ENCODE measurements around the gene NDFIP1. TPM values are rescaled to one million over a fixed set of nuclear protein-coding genes. Genes with fewer than 3 reads are reported as not detected.
"Not testable (repeated sequence)": the region's sequence is repeated elsewhere in the genome, so short reads cannot be mapped to it uniquely, and the experiment has no call there.

Gene NDFIP1
- total and polyA plus RNA-seq, 7 experiments from 2014 or later = 53.0 to 136 (median 99.3) TPM

DNA sequence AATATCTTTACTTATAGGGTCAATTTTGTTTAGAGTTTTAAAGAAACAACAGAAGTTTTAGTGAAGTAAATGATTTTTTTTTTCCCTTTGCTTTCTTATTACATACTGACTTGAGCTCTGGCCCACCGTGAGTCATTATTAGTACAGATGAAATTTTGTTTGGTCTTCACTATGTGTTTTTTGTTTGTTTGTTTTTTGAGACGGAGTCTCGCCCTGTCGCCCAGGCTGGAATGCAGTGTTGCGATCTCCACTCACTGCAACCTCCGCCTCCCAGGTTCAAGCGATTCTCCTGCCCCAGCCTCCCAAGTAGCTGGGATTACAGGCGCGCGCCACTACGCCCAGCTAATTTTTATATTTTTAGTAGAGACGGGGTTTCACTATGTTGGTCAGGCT, 45.9 kb downstream of the NDFIP1 start:
- not testable (repeated sequence) for H3K9me3 Mint-ChIP-seq; H3K27me3 ChIP-seq (ENCODE audit: control insufficient read depth in 2 of 2, insufficient read depth in 2 of 2, low read length in 2 of 2)

DNA sequence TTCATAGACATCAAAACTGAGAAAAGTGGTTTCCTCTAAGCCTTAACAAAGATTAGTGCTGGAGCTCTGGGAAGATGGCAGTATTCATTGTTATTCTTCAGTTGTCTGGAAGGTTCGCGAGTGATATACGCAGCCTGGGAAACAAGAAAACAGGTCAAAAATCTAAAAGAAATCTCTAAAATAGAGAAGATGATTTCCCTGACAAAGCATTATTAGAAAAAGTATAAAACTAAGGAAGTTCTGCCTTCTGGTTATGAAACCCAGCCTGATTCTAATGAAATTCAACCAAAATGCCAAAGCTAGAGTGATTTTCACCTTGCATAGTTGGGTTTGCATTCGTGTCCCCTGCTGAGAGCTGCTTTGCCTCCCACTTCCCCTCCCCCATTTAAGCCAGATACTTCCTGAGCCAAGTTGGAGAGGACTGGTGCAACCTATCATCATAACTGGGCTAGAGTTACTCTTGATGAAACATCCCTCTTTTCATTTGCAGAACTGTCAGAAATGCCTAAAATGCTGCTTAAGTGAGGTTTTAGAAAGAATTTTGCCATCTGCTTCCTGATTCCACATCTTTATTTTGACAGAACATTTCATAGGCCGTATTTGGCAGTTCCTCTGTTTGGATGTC, 48.4 kb downstream of the NDFIP1 start:
- H3K4me1 Mint-ChIP-seq = peaks cover 6 to 47% (median 18%) of the 10 kb centered on the region in 7 donors
- ChIA-PET CTCF (interaction anchor here (0.9 to 1.2 kb wide), 2 partner anchors 17 to 556 kb away, joined by 3 read pairs; no protein-coding TSS in a partner anchor), POLR2A (no interaction called here)
- intact Hi-C loops (cut with micrococcal nuclease) = loop anchor here in 1 of 2 donors (10.0 kb wide), 1 partner anchor 168 kb away; the partner anchor contains the start of gene SPRY4
- Histone ChIP-seq H3K4me3 (ENCODE audit: low read length) (no peak overlapping the region), H3K27ac (ENCODE audit: low read depth, low read length) (no peak overlapping the region), H3K36me3 (ENCODE audit: control insufficient read depth in 2 of 3, insufficient read depth in 3 of 3, low read length in 3 of 3) (peaks cover 0 to 24% (median 11%) of the 10 kb centered on the region in 3 experiments), H3K9me3 (ENCODE audit: control insufficient read depth in 2 of 3, low read length in 3 of 3) (no peaks in the 10 kb centered on the region), H3K27me3 (ENCODE audit: control insufficient read depth in 2 of 2, insufficient read depth in 2 of 2, low read length in 2 of 2) (no peaks in the 10 kb centered on the region), H3K4me1 (ENCODE audit: control insufficient read depth in 2 of 2, insufficient read depth in 2 of 2, low read length in 2 of 2) (no peaks in the 10 kb centered on the region)
- H3K27me3 Mint-ChIP-seq = no peaks in the 10 kb centered on the region
- ATAC-seq = no peak
- no peak overlapping the region for H3K4me3 Mint-ChIP-seq
- DNase-seq = no peak
- H3K36me3 Mint-ChIP-seq = peaks cover 0 to 11% (median 6%) of the 10 kb centered on the region in 5 donors
- peak overlapping the region in 2 of 9 donors; percentile 3 to 77 for H3K27ac Mint-ChIP-seq
- peaks cover 0 to 4% (median 0%) of the 10 kb centered on the region in 11 donors for H3K9me3 Mint-ChIP-seq

More for the DNA sequence above, 45.9 kb downstream of the NDFIP1 start:
- not testable (repeated sequence) for H3K9me3 ChIP-seq (ENCODE audit: control insufficient read depth in 2 of 3, low read length in 3 of 3); DNase-seq; H3K4me1 ChIP-seq (ENCODE audit: control insufficient read depth in 2 of 2, insufficient read depth in 2 of 2, low read length in 2 of 2); H3K4me3 Mint-ChIP-seq; H3K4me3 ChIP-seq (ENCODE audit: low read length); H3K27ac ChIP-seq (ENCODE audit: low read depth, low read length); ATAC-seq; H3K27me3 Mint-ChIP-seq
- intact Hi-C loops (cut with micrococcal nuclease) = loop anchor here (5.0 to 10.0 kb wide), 6 partner anchors 68 to 728 kb away; partner anchors contain the start of gene SPRY4 (in 1 of the 2)
- peak overlapping the region in 2 of 9 donors; percentile 5 to 14 for H3K27ac Mint-ChIP-seq
- H3K36me3 ChIP-seq (ENCODE audit: control insufficient read depth in 2 of 3, insufficient read depth in 3 of 3, low read length in 3 of 3) = peaks cover 0 to 31% (median 21%) of the 10 kb centered on the region in 3 experiments
- POLR2A ChIA-PET = interaction anchor here (0.6 to 1.4 kb wide), 3 partner anchors 104 to 186 kb away, joined by 3 to 4 read pairs (median 3); partner anchors contain the start of gene RNF14
- CTCF ChIA-PET = interaction anchor here (0.5 to 0.8 kb wide), 2 partner anchors 11 to 20 kb away, joined by 3 read pairs; no protein-coding TSS in a partner anchor
- H3K4me1 Mint-ChIP-seq = peaks cover 0 to 32% (median 12%) of the 10 kb centered on the region in 7 donors
- H3K36me3 Mint-ChIP-seq = peaks cover 0 to 21% (median 6%) of the 10 kb centered on the region in 5 donors

DNA sequence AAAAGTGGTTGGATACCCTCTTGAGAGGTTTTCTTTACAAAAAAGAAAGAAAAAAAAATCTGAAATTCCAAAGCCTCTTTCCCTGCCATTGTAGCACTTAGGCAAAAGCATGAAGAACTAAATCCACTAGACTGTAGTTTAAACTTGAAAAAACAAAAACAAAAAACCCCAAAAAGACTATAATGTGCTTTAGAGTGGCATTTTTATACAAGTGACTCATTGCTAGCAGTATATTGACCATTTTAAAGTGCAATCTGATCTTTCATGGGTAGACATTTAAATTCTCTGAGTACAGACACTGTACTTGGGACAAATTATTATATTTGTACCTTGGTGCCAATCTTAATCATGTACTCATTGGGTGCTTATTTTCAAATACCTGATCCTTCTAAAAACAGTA, 50.8 kb downstream of the NDFIP1 start:
- H3K27ac Mint-ChIP-seq = peak overlapping the region in 1 of 9 donors; percentile 18

GRCh38 chr5:142164315-142164714, 55.7 kb downstream of the NDFIP1 start:
- no peak overlapping the region for H3K27ac Mint-ChIP-seq
- H3K9me3 Mint-ChIP-seq = peaks cover 0 to 6% (median 0%) of the 10 kb centered on the region in 11 donors
- H3K4me1 Mint-ChIP-seq = peaks cover 0 to 35% (median 22%) of the 10 kb centered on the region in 7 donors
- Histone ChIP-seq H3K4me3 (ENCODE audit: low read length) (no peak overlapping the region), H3K27me3 (ENCODE audit: control insufficient read depth in 2 of 2, insufficient read depth in 2 of 2, low read length in 2 of 2) (no peaks in the 10 kb centered on the region), H3K9me3 (ENCODE audit: control insufficient read depth in 2 of 3, low read length in 3 of 3) (no peaks in the 10 kb centered on the region), H3K36me3 (ENCODE audit: control insufficient read depth in 2 of 3, insufficient read depth in 3 of 3, low read length in 3 of 3) (no peaks in the 10 kb centered on the region), H3K27ac (ENCODE audit: low read depth, low read length) (no peak overlapping the region), H3K4me1 (ENCODE audit: control insufficient read depth in 2 of 2, insufficient read depth in 2 of 2, low read length in 2 of 2) (no peaks in the 10 kb centered on the region)
- POLR2A ChIA-PET = interaction anchor here (0.6 kb wide), 1 partner anchor 55 kb away, joined by 3 read pairs; no protein-coding TSS in a partner anchor
- DNase-seq = no peak
- peaks cover 0 to 3% (median 0%) of the 10 kb centered on the region in 5 donors for H3K36me3 Mint-ChIP-seq
- intact Hi-C loops (cut with micrococcal nuclease) = no loop called here
- ATAC-seq = no peak
- no peak overlapping the region for H3K4me3 Mint-ChIP-seq
- no peaks in the 10 kb centered on the region for H3K27me3 Mint-ChIP-seq
- CTCF ChIA-PET = interaction anchor here (1.0 kb wide), 1 partner anchor 13 kb away, joined by 3 read pairs; no protein-coding TSS in a partner anchor

More for the DNA sequence above, 50.8 kb downstream of the NDFIP1 start:
- no peaks in the 10 kb centered on the region for H3K27me3 ChIP-seq (ENCODE audit: control insufficient read depth in 2 of 2, insufficient read depth in 2 of 2, low read length in 2 of 2)
- intact Hi-C loops (cut with micrococcal nuclease) = loop anchor here in 1 of 2 donors (10.0 kb wide), 1 partner anchor 165 kb away; the partner anchor contains the start of gene SPRY4
- Mint-ChIP-seq H3K36me3 (peaks cover 0 to 6% (median 0%) of the 10 kb centered on the region in 5 donors), H3K4me1 (peaks cover 6 to 51% (median 22%) of the 10 kb centered on the region in 7 donors), H3K27me3 (no peaks in the 10 kb centered on the region), H3K4me3 (no peak overlapping the region), H3K9me3 (peaks cover 0 to 6% (median 0%) of the 10 kb centered on the region in 11 donors)
- ChIA-PET CTCF (no interaction called here), POLR2A (no interaction called here)
- no peak for ATAC-seq
- no peak for DNase-seq
- H3K36me3 ChIP-seq (ENCODE audit: control insufficient read depth in 2 of 3, insufficient read depth in 3 of 3, low read length in 3 of 3) = peaks cover 0 to 8% (median 0%) of the 10 kb centered on the region in 3 experiments
- H3K9me3 ChIP-seq (ENCODE audit: control insufficient read depth in 2 of 3, low read length in 3 of 3) = no peaks in the 10 kb centered on the region
- H3K27ac ChIP-seq (ENCODE audit: low read depth, low read length) = no peak overlapping the region
- H3K4me1 ChIP-seq (ENCODE audit: control insufficient read depth in 2 of 2, insufficient read depth in 2 of 2, low read length in 2 of 2) = no peaks in the 10 kb centered on the region
- H3K4me3 ChIP-seq (ENCODE audit: low read length) = no peak overlapping the region

DNA sequence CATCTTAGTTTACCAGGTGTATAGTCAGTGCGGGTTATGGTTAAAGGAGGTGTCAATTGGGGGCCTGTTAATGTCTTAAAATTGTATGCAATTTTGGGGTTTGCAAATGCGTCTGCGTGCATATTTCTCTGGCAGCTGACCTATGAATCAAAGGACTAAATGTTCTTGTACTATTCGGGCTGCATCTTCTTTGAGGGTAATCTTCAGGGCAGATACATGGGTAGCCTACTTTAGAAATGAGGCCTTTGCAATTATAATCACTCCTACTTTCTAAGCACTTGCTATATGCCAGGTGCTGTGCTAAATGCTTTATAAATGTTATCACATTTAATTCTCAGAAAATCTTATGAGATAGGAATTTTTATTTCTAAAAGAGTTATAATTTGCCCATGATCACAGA, 58.2 kb downstream of the NDFIP1 start:
- POLR2A ChIA-PET = no interaction called here
- Histone ChIP-seq H3K4me3 (ENCODE audit: low read length) (no peak overlapping the region), H3K36me3 (ENCODE audit: control insufficient read depth in 2 of 3, insufficient read depth in 3 of 3, low read length in 3 of 3) (no peaks in the 10 kb centered on the region), H3K9me3 (ENCODE audit: control insufficient read depth in 2 of 3, low read length in 3 of 3) (no peaks in the 10 kb centered on the region), H3K4me1 (ENCODE audit: control insufficient read depth in 2 of 2, insufficient read depth in 2 of 2, low read length in 2 of 2) (no peaks in the 10 kb centered on the region), H3K27ac (ENCODE audit: low read depth, low read length) (no peak overlapping the region), H3K27me3 (ENCODE audit: control insufficient read depth in 2 of 2, insufficient read depth in 2 of 2, low read length in 2 of 2) (no peaks in the 10 kb centered on the region)
- CTCF ChIA-PET = interaction anchor here (0.6 kb wide), 1 partner anchor 1801 kb away, joined by 4 read pairs; no protein-coding TSS in a partner anchor
- ATAC-seq (no peak), DNase-seq (no peak)
- H3K27ac Mint-ChIP-seq = peak overlapping the region in 1 of 9 donors; percentile 19
- H3K4me3 Mint-ChIP-seq = no peak overlapping the region
- peaks cover 0 to 7% (median 0%) of the 10 kb centered on the region in 11 donors for H3K9me3 Mint-ChIP-seq
- H3K36me3 Mint-ChIP-seq = peaks cover 0 to 3% (median 0%) of the 10 kb centered on the region in 5 donors
- H3K27me3 Mint-ChIP-seq = peaks cover 0 to 2% (median 0%) of the 10 kb centered on the region in 5 donors
- peaks cover 0 to 11% (median 7%) of the 10 kb centered on the region in 7 donors for H3K4me1 Mint-ChIP-seq
- intact Hi-C loops (cut with micrococcal nuclease) = no loop called here

- H3K27ac ChIP-seq (ENCODE audit: low read depth, low read length) = no peak overlapping the region
- no peak overlapping the region for H3K4me3 ChIP-seq (ENCODE audit: low read length)
- Mint-ChIP-seq H3K4me3 (no peak overlapping the region), H3K9me3 (peaks cover 0 to 5% (median 0%) of the 10 kb centered on the region in 11 donors), H3K36me3 (peaks cover 0 to 3% (median 0%) of the 10 kb centered on the region in 5 donors), H3K27me3 (peaks cover 0 to 2% (median 0%) of the 10 kb centered on the region in 5 donors), H3K4me1 (peaks cover 0 to 7% (median 3%) of the 10 kb centered on the region in 7 donors), H3K27ac (peak overlapping the region in 1 of 9 donors; percentile 17)
- no peak for DNase-seq
- CTCF ChIA-PET = no interaction called here
- intact Hi-C loops (cut with micrococcal nuclease) = no loop called here
- H3K9me3 ChIP-seq (ENCODE audit: control insufficient read depth in 2 of 3, low read length in 3 of 3) = no peaks in the 10 kb centered on the region
- POLR2A ChIA-PET = interaction anchor here (0.5 kb wide), 1 partner anchor 236 kb away, joined by 3 read pairs; no protein-coding TSS in a partner anchor
- no peaks in the 10 kb centered on the region for H3K4me1 ChIP-seq (ENCODE audit: control insufficient read depth in 2 of 2, insufficient read depth in 2 of 2, low read length in 2 of 2)
- no peaks in the 10 kb centered on the region for H3K27me3 ChIP-seq (ENCODE audit: control insufficient read depth in 2 of 2, insufficient read depth in 2 of 2, low read length in 2 of 2)
- H3K36me3 ChIP-seq (ENCODE audit: control insufficient read depth in 2 of 3, insufficient read depth in 3 of 3, low read length in 3 of 3) = no peaks in the 10 kb centered on the region
- ATAC-seq = no peak
Observed at GRCh38 chr5:142167458-142167857, 58.9 kb downstream of the NDFIP1 start.
